ENCODE data around the gene SLC26A5.

Gene SLC26A5

GRCh38 chr7:103381280-103382031 lies 64.6 kb downstream of the SLC26A5 start:
- no peak for TF ChIP-seq GATA3 (IDR thresholded peaks at IDR 0.05; ENCODE audit: low read depth, low read length)
- TF ChIP-seq GATA2 (IDR thresholded peaks at IDR 0.05; ENCODE audit: low read depth, low read length): no peak

GRCh38 chr7:103380395-103381191 lies 65.4 kb downstream of the SLC26A5 start:
- TF ChIP-seq GATA2 (IDR thresholded peaks at IDR 0.05; ENCODE audit: low read depth, low read length) (no peak), GATA3 (IDR thresholded peaks at IDR 0.05; ENCODE audit: low read depth, low read length) (no peak)

GRCh38 chr7:103379270-103379975 lies 66.6 kb downstream of the SLC26A5 start:
- no peak for TF ChIP-seq GATA2 (IDR thresholded peaks at IDR 0.05; ENCODE audit: low read depth, low read length)
- TF ChIP-seq GATA3 (IDR thresholded peaks at IDR 0.05; ENCODE audit: low read depth, low read length): no peak

- TF ChIP-seq GATA2 (IDR thresholded peaks at IDR 0.05; ENCODE audit: low read depth, low read length) (no peak), GATA3 (IDR thresholded peaks at IDR 0.05; ENCODE audit: low read depth, low read length) (no peak)
Observed at GRCh38 chr7:103373866-103374643, 72.0 kb downstream of the SLC26A5 start.

GRCh38 chr7:103369432-103369831 lies 76.6 kb downstream of the SLC26A5 start:
- no peak for TF ChIP-seq GATA3 (IDR thresholded peaks at IDR 0.05; ENCODE audit: low read depth, low read length)
- TF ChIP-seq GATA2 (IDR thresholded peaks at IDR 0.05; ENCODE audit: low read depth, low read length): no peak

GRCh38 chr7:103349805-103350204 lies 96.2 kb downstream of the SLC26A5 start:
- TF ChIP-seq GATA3 (IDR thresholded peaks at IDR 0.05; ENCODE audit: low read depth, low read length) (no peak), GATA2 (IDR thresholded peaks at IDR 0.05; ENCODE audit: low read depth, low read length) (no peak)

- no peak for TF ChIP-seq GATA3 (IDR thresholded peaks at IDR 0.05; ENCODE audit: low read depth, low read length)
- no peak for TF ChIP-seq GATA2 (IDR thresholded peaks at IDR 0.05; ENCODE audit: low read depth, low read length)
Observed at GRCh38 chr7:103348959-103349358, 97.0 kb downstream of the SLC26A5 start.

- no peak for TF ChIP-seq GATA2 (IDR thresholded peaks at IDR 0.05; ENCODE audit: low read depth, low read length)
- TF ChIP-seq GATA3 (IDR thresholded peaks at IDR 0.05; ENCODE audit: low read depth, low read length): no peak
Observed at GRCh38 chr7:103348452-103348851, 97.6 kb downstream of the SLC26A5 start.

- TF ChIP-seq GATA2 (IDR thresholded peaks at IDR 0.05; ENCODE audit: low read depth, low read length) (no peak), GATA3 (IDR thresholded peaks at IDR 0.05; ENCODE audit: low read depth, low read length) (no peak)
Observed at GRCh38 chr7:103347507-103348267, 98.3 kb downstream of the SLC26A5 start, which contains the start of gene PSMC2. TSS of gene PSMC2 (plus strand) at chr7:103347643. CDS start at chr7:103347712, 69 bp downstream.

- no peak for TF ChIP-seq GATA3 (IDR thresholded peaks at IDR 0.05; ENCODE audit: low read depth, low read length)
- no peak for TF ChIP-seq GATA2 (IDR thresholded peaks at IDR 0.05; ENCODE audit: low read depth, low read length)
Observed at GRCh38 chr7:103346396-103346795, 99.6 kb downstream of the SLC26A5 start.

GRCh38 chr7:103344453-103345149 lies 101.4 kb downstream of the SLC26A5 start, which contains the start of gene DNAJC2:
TSS of gene DNAJC2 (minus strand) at chr7:103344767. CDS start at chr7:103344622, 145 bp downstream.
- TF ChIP-seq GATA2 (IDR thresholded peaks at IDR 0.05; ENCODE audit: low read depth, low read length): no peak
- no peak for TF ChIP-seq GATA3 (IDR thresholded peaks at IDR 0.05; ENCODE audit: low read depth, low read length)

GRCh38 chr7:103343758-103344452 lies 102.1 kb downstream of the SLC26A5 start:
- TF ChIP-seq GATA3 (IDR thresholded peaks at IDR 0.05; ENCODE audit: low read depth, low read length) (no peak), GATA2 (IDR thresholded peaks at IDR 0.05; ENCODE audit: low read depth, low read length) (no peak)

All from SH-SY5Y (cell line).